ENCODE data around the gene AKAP12.
"Not testable (repeated sequence)": the region's sequence is repeated elsewhere in the genome, so short reads cannot be mapped to it uniquely, and the experiment has no call there.

Gene AKAP12

GRCh38 chr6:151310279-151310678, 70.5 kb downstream of the AKAP12 start:
- DNase-seq (ENCODE audit: low read depth): no peak

- DNase-seq (ENCODE audit: low read depth): no peak
These were observed 71.3 kb downstream of the AKAP12 start for GRCh38 chr6:151310852-151311767.

GRCh38 chr6:151313066-151313491, 73.3 kb downstream of the AKAP12 start:
- DNase-seq (ENCODE audit: low read depth): no peak

- DNase-seq (ENCODE audit: low read depth): not testable (repeated sequence)
These were observed 75.9 kb downstream of the AKAP12 start for GRCh38 chr6:151315661-151316060.

GRCh38 chr6:151317103-151317994, 77.6 kb downstream of the AKAP12 start:
- peak; percentile 80 for DNase-seq (ENCODE audit: low read depth)

GRCh38 chr6:151317995-151318365, 78.2 kb downstream of the AKAP12 start:
- DNase-seq (ENCODE audit: low read depth): no peak

- DNase-seq (ENCODE audit: low read depth): no peak
These were observed 80.4 kb downstream of the AKAP12 start for GRCh38 chr6:151320140-151320539.

GRCh38 chr6:151321438-151321837, 81.7 kb downstream of the AKAP12 start:
- DNase-seq (ENCODE audit: low read depth): no peak

- DNase-seq (ENCODE audit: low read depth): no peak
These were observed 82.8 kb downstream of the AKAP12 start for GRCh38 chr6:151322570-151322969.

GRCh38 chr6:151323791-151324487, 84.2 kb downstream of the AKAP12 start:
- peak; percentile 51 for DNase-seq (ENCODE audit: low read depth)

- no peak for DNase-seq (ENCODE audit: low read depth)
These were observed 84.7 kb downstream of the AKAP12 start for GRCh38 chr6:151324488-151324825.

- DNase-seq (ENCODE audit: low read depth): no peak
These were observed 85.6 kb downstream of the AKAP12 start for GRCh38 chr6:151325075-151326050.

GRCh38 chr6:151326116-151326825, 86.5 kb downstream of the AKAP12 start:
- no peak for DNase-seq (ENCODE audit: low read depth)

GRCh38 chr6:151327101-151327500, 87.3 kb downstream of the AKAP12 start:
- no peak for DNase-seq (ENCODE audit: low read depth)

GRCh38 chr6:151330130-151330696, 90.4 kb downstream of the AKAP12 start:
- DNase-seq (ENCODE audit: low read depth): peak; percentile 27

GRCh38 chr6:151335930-151336329, 96.2 kb downstream of the AKAP12 start:
- no peak for DNase-seq (ENCODE audit: low read depth)

- DNase-seq (ENCODE audit: low read depth): no peak
These were observed 99.0 kb downstream of the AKAP12 start for GRCh38 chr6:151338651-151339200.

- no peak for DNase-seq (ENCODE audit: low read depth)
These were observed 99.6 kb downstream of the AKAP12 start for GRCh38 chr6:151339369-151339768.

GRCh38 chr6:151340219-151340978, 100.6 kb downstream of the AKAP12 start:
- no peak for DNase-seq (ENCODE audit: low read depth)
